Natural killer cell (primary cell): ENCODE results near the gene AGPAT3. TPM values are rescaled to one million over a fixed set of nuclear protein-coding genes. Genes with fewer than 3 reads are reported as not detected.

Experiments used
- ATAC-seq, 3 donors: fragments of 150-1000 bp in 2 of 3; fragments of 200-7000 bp in 1 of 3; cut with Tn5 transposase; 1 replicate in 1 of 3; 2 replicates in 2 of 3; pipeline ENCODE4 v1.10.0; 2021; ENCODE audit warnings: mild to moderate bottlenecking in 2 of 3, moderate library complexity in 2 of 3
- DNase-seq, 2 donors: peaks; one replicate each; pipeline versions ENCODE4 v3.0.0 to v3.0.0-alpha.2; 2013 to 2021; ENCODE audit warnings: mixed read lengths in 1 of 2
- H3K27ac ChIP-seq: one replicate; pipeline ENCODE4 v1.5.1; 2013; ENCODE audit warnings: mild to moderate bottlenecking, low read length
- H3K27me3 ChIP-seq: one replicate; pipeline ENCODE4 v1.6.1; 2013; ENCODE audit warnings: low read length; ENCODE audit not compliant: control insufficient read depth, insufficient read depth
- H3K36me3 ChIP-seq: one replicate; pipeline ENCODE4 v1.6.1; 2013; ENCODE audit warnings: low read length; ENCODE audit not compliant: control insufficient read depth, insufficient read depth
- H3K4me1 ChIP-seq: one replicate; pipeline ENCODE4 v1.6.1; 2013; ENCODE audit warnings: low read length; ENCODE audit not compliant: control insufficient read depth, insufficient read depth
- H3K4me3 ChIP-seq: one replicate; pipeline ENCODE4 v1.5.1; 2013; ENCODE audit warnings: low read length
- H3K9me3 ChIP-seq: one replicate; pipeline ENCODE4 v1.6.1; 2013; ENCODE audit warnings: low read length; ENCODE audit not compliant: control insufficient read depth, insufficient read depth
- H3K27ac Mint-ChIP-seq, 2 donors: one replicate each; pipeline ENCODE4 v1.8.0; 2022; ENCODE audit warnings: mild to moderate bottlenecking in 2 of 2, mixed read lengths in 2 of 2, moderate library complexity in 1 of 2
- H3K27me3 Mint-ChIP-seq, 2 donors: one replicate each; pipeline ENCODE4 v1.8.0; 2022; ENCODE audit warnings: low read depth in 2 of 2, mixed read lengths in 2 of 2
- H3K36me3 Mint-ChIP-seq: one replicate; pipeline ENCODE4 v1.8.0; 2022; ENCODE audit warnings: mixed read lengths
- H3K4me1 Mint-ChIP-seq, 2 donors: one replicate each; pipeline ENCODE4 v1.8.0; 2022; ENCODE audit warnings: mixed read lengths in 2 of 2
- H3K4me3 Mint-ChIP-seq: one replicate; pipeline ENCODE4 v1.8.0; 2022; ENCODE audit warnings: mild to moderate bottlenecking, moderate library complexity, mixed read lengths
- H3K9me3 Mint-ChIP-seq, 2 donors: one replicate each; pipeline ENCODE4 v1.8.0; 2022; ENCODE audit warnings: mixed read lengths in 2 of 2
- CTCF ChIP-seq: fragments of 200-600 bp; IDR thresholded peaks from one replicate; pipeline ENCODE4 v1.8.0; 2022; ENCODE audit warnings: antibody characterized with exemption
- WGBS: methylation state at CpG from one replicate; pipeline ENCODE4 v1.1.7; 2013; ENCODE audit warnings: missing lambda C conversion rate; ENCODE audit not compliant: insufficient coverage; 5-methylcytosine and 5-hydroxymethylcytosine counted together
- intact Hi-C: fragments of 100-400 bp; cut with micrococcal nuclease; formaldehyde crosslinking; loops from one replicate; pipeline ENCODE4 v1.14.2; 2022
- total RNA-seq, 4 donors: library from RNA; stranded (reverse); fragments of 120-200 nt in 1 of 4; gene quantifications; one replicate each; pipeline versions ENCODE4 v1.2.3 to v1.2.4, GENCODE V29; 2013 to 2022

Gene AGPAT3
- total RNA-seq, 3 donors from 2014 or later (not counting 1 experiment from before 2014, with no cell fraction given) = 39.5 to 45.7 (median 42.3) TPM

- peaks cover 4% of the 10 kb centered on the region for H3K9me3 ChIP-seq
- no peak overlapping the region for H3K4me3 ChIP-seq
- DNase-seq (no peak), ATAC-seq (no peak)
- peaks cover 75% of the 10 kb centered on the region for H3K4me1 ChIP-seq
- H3K27me3 ChIP-seq = no peaks in the 10 kb centered on the region
- 82% methylated on average over 8 of the region's 8 CpGs for WGBS
- TF ChIP-seq CTCF = no peak
- no peaks in the 10 kb centered on the region for H3K36me3 Mint-ChIP-seq
- H3K27ac ChIP-seq = peak overlapping the region; percentile 17
- intact Hi-C loops = no loop called here
- H3K9me3 Mint-ChIP-seq = no peaks in the 10 kb centered on the region
- peak overlapping the region; percentile 83 to 95 for H3K27ac Mint-ChIP-seq
- peak overlapping the region; percentile 49 for H3K4me3 Mint-ChIP-seq
- H3K4me1 Mint-ChIP-seq = peaks cover 89 to 90% of the 10 kb centered on the region in 2 donors
- H3K27me3 Mint-ChIP-seq = no peaks in the 10 kb centered on the region
- H3K36me3 ChIP-seq = peaks cover 7% of the 10 kb centered on the region
Observed at GRCh38 chr21:44024887-44025353, 159.9 kb downstream of the AGPAT3 start.

GRCh38 chr21:44027607-44028286, 162.7 kb downstream of the AGPAT3 start:
- peaks cover 19% of the 10 kb centered on the region for H3K36me3 ChIP-seq
- no peak for TF ChIP-seq CTCF
- peak overlapping the region; percentile 1 for H3K4me3 Mint-ChIP-seq
- no peaks in the 10 kb centered on the region for H3K27me3 ChIP-seq
- H3K4me1 ChIP-seq = peaks cover 65% of the 10 kb centered on the region
- no peak for ATAC-seq
- H3K9me3 ChIP-seq = peaks cover 4% of the 10 kb centered on the region
- no peak for DNase-seq
- H3K36me3 Mint-ChIP-seq = no peaks in the 10 kb centered on the region
- peaks cover 84 to 89% of the 10 kb centered on the region in 2 donors for H3K4me1 Mint-ChIP-seq
- intact Hi-C loops = loop anchor here (2.0 kb wide), 1 partner anchor 15 kb away; the partner anchor contains the start of gene TRAPPC10
- 96% methylated on average over 8 of the region's 8 CpGs for WGBS
- H3K27ac Mint-ChIP-seq = peak overlapping the region; percentile 83 to 95
- no peaks in the 10 kb centered on the region for H3K27me3 Mint-ChIP-seq
- H3K4me3 ChIP-seq = no peak overlapping the region
- H3K9me3 Mint-ChIP-seq = no peaks in the 10 kb centered on the region
- H3K27ac ChIP-seq = no peak overlapping the region

- H3K36me3 Mint-ChIP-seq = peaks cover 4% of the 10 kb centered on the region
- no peaks in the 10 kb centered on the region for H3K27me3 ChIP-seq
- H3K4me1 Mint-ChIP-seq = peaks cover 83 to 90% of the 10 kb centered on the region in 2 donors
- H3K27ac ChIP-seq = no peak overlapping the region
- WGBS = 94% methylated on average over 6 of the region's 6 CpGs
- H3K36me3 ChIP-seq = peaks cover 24% of the 10 kb centered on the region
- H3K4me1 ChIP-seq = peaks cover 60% of the 10 kb centered on the region
- no peak for TF ChIP-seq CTCF
- no peak for ATAC-seq
- H3K27ac Mint-ChIP-seq = peak overlapping the region; percentile 83 to 95
- H3K4me3 Mint-ChIP-seq = no peak overlapping the region
- peaks cover 4% of the 10 kb centered on the region for H3K9me3 ChIP-seq
- H3K27me3 Mint-ChIP-seq = no peaks in the 10 kb centered on the region
- intact Hi-C loops = loop anchor here (2.0 kb wide), 1 partner anchor 15 kb away; the partner anchor contains the start of gene TRAPPC10
- no peaks in the 10 kb centered on the region for H3K9me3 Mint-ChIP-seq
- H3K4me3 ChIP-seq = no peak overlapping the region
- DNase-seq = no peak
Observed at GRCh38 chr21:44028287-44028659, 163.2 kb downstream of the AGPAT3 start.
